Type B pancreatic cell (in vitro differentiated cells): Measurements from ENCODE around the gene DNMT3A. TPM values are rescaled to one million over a fixed set of nuclear protein-coding genes. Genes with fewer than 3 reads are reported as not detected.

Experiments used
- DNase-seq: peaks from one replicate; pipeline ENCODE4 v3.0.0; 2021; ENCODE audit warnings: mixed read lengths; ENCODE audit not compliant: unreplicated experiment; ENCODE audit errors: extremely low spot score
- H3K27ac Mint-ChIP-seq: 2 replicates; pipeline ENCODE4 v1.8.0; 2021; ENCODE audit warnings: mild to moderate bottlenecking, mixed read lengths
- H3K27me3 Mint-ChIP-seq: 2 replicates; pipeline ENCODE4 v1.8.0; 2021; ENCODE audit warnings: mixed read lengths
- H3K36me3 Mint-ChIP-seq: 2 replicates; pipeline ENCODE4 v1.8.0; 2021; ENCODE audit warnings: mixed read lengths
- H3K4me1 Mint-ChIP-seq: one replicate; pipeline ENCODE4 v1.8.0; 2021; ENCODE audit warnings: mixed read lengths; ENCODE audit not compliant: unreplicated experiment
- H3K4me3 Mint-ChIP-seq: 2 replicates; pipeline ENCODE4 v1.8.0; 2021; ENCODE audit warnings: mild to moderate bottlenecking, mixed read lengths
- H3K9me3 Mint-ChIP-seq: 2 replicates; pipeline ENCODE4 v1.8.0; 2021; ENCODE audit warnings: mixed read lengths
- CTCF ChIP-seq: fragments of 200-600 bp; sonication (generic); conservative IDR thresholded peaks from 2 replicates; pipeline ENCODE4 v1.5.0; 2021; ENCODE audit warnings: antibody characterized with exemption, mild to moderate bottlenecking
- total RNA-seq: library from RNA; stranded (reverse); gene quantifications from 2 replicates; pipeline ENCODE4 v1.2.1, GENCODE V29; 2021; ENCODE audit warnings: low replicate concordance

The DNMT3A gene
- total RNA-seq, 1 donor from 2014 or later: 139 TPM

- Mint-ChIP-seq H3K36me3 (peaks cover 10% of the 10 kb centered on the region), H3K4me1 (peaks cover 32% of the 10 kb centered on the region), H3K9me3 (no peaks in the 10 kb centered on the region), H3K27ac (no peak overlapping the region), H3K27me3 (no peaks in the 10 kb centered on the region), H3K4me3 (no peak overlapping the region)
- TF ChIP-seq CTCF: no peak
- DNase-seq: no peak
These were observed 38.9 kb downstream of the DNMT3A start for GRCh38 chr2:25302758-25303375.

GRCh38 chr2:25301453-25302352, 40.0 kb downstream of the DNMT3A start:
- no peak for TF ChIP-seq CTCF
- no peaks in the 10 kb centered on the region for H3K9me3 Mint-ChIP-seq
- H3K27ac Mint-ChIP-seq: no peak overlapping the region
- no peak overlapping the region for H3K4me3 Mint-ChIP-seq
- peaks cover 6% of the 10 kb centered on the region for H3K36me3 Mint-ChIP-seq
- H3K4me1 Mint-ChIP-seq: peaks cover 32% of the 10 kb centered on the region
- H3K27me3 Mint-ChIP-seq: no peaks in the 10 kb centered on the region
- DNase-seq: no peak

- no peaks in the 10 kb centered on the region for H3K9me3 Mint-ChIP-seq
- TF ChIP-seq CTCF: no peak
- no peaks in the 10 kb centered on the region for H3K27me3 Mint-ChIP-seq
- DNase-seq: no peak
- no peak overlapping the region for H3K27ac Mint-ChIP-seq
- H3K4me3 Mint-ChIP-seq: no peak overlapping the region
- H3K4me1 Mint-ChIP-seq: peaks cover 26% of the 10 kb centered on the region
- H3K36me3 Mint-ChIP-seq: peaks cover 6% of the 10 kb centered on the region
These were observed 41.7 kb downstream of the DNMT3A start for GRCh38 chr2:25300001-25300400.

- H3K27ac Mint-ChIP-seq: no peak overlapping the region
- no peaks in the 10 kb centered on the region for H3K27me3 Mint-ChIP-seq
- H3K4me1 Mint-ChIP-seq: peaks cover 15% of the 10 kb centered on the region
- no peak for DNase-seq
- TF ChIP-seq CTCF: no peak
- H3K36me3 Mint-ChIP-seq: peaks cover 6% of the 10 kb centered on the region
- no peaks in the 10 kb centered on the region for H3K9me3 Mint-ChIP-seq
- no peak overlapping the region for H3K4me3 Mint-ChIP-seq
These were observed 42.8 kb downstream of the DNMT3A start for GRCh38 chr2:25298776-25299431.

GRCh38 chr2:25297738-25298137, 44.0 kb downstream of the DNMT3A start:
- Mint-ChIP-seq H3K27me3 (no peaks in the 10 kb centered on the region), H3K4me1 (peaks cover 16% of the 10 kb centered on the region), H3K27ac (no peak overlapping the region), H3K9me3 (no peaks in the 10 kb centered on the region), H3K4me3 (no peak overlapping the region), H3K36me3 (peaks cover 10% of the 10 kb centered on the region)
- TF ChIP-seq CTCF: peak; percentile 17
- DNase-seq: no peak
